H54 (cell line): ENCODE measurements around the gene PRSS36.

ENCODE experiments used
- DNase-seq: peaks from one replicate; pipeline ENCODE4 v3.0.0; 2011; ENCODE audit warnings: low spot score, mixed read lengths; ENCODE audit not compliant: insufficient read length
- FAIRE-seq: peaks from 3 replicates; lab custom pipeline; 2011; peaks lifted over from hg19 to GRCh38; lab: Jason Lieb, UNC
- POLR2A ChIP-seq: IDR thresholded peaks from 2 replicates; pipeline ENCODE4 v1.6.1; 2011; ENCODE audit warnings: low read depth, mild to moderate bottlenecking, low read length

PRSS36 gene

DNA sequence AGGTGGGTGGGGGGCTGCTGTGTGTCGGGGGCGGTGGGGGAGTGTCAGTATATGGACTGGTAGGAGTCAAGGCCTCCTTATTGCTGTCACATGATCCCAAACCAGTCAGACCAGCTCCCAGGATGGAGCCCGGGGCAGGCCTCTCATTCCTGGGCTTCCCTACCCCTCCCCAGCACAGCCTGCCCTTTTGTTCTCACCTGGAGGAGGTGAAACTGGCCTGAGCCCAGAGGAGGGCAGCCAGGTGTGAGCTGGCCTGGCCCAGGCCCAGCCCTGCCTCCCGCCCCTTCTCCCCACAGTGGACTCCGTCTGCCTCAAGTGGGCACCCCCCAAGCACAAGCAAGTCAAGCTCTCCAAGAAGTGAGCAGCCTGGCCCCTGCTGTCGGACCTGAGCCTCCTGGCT, 19.0 kb downstream of the PRSS36 start:
- no peak for DNase-seq
- TF ChIP-seq POLR2A, result no peak
- FAIRE-seq, result no peak

DNA sequence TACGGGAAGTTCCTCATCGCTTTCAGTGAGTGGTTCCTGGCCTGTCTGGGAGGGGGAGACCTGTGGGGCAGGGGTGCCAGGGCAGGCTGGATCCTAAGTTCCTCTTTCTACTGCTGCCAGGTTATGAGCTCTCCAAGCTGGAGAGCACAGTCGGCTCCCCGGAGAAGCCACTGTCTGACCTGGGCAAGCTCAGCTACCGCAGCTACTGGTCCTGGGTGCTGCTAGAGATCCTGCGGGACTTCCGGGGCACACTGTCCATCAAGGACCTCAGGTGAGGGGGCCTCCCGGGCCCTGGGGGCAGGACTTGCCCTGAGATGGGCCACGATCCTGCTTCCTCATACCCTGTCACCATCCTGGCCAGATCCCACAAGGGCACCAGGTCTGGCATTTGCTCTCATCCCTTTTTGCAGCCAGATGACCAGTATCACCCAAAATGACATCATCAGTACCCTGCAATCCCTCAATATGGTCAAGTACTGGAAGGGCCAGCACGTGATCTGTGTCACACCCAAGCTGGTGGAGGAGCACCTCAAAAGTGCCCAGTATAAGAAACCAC, 19.5 kb downstream of the PRSS36 start:
- no peak for FAIRE-seq
- no peak for TF ChIP-seq POLR2A
- no peak for DNase-seq

DNA sequence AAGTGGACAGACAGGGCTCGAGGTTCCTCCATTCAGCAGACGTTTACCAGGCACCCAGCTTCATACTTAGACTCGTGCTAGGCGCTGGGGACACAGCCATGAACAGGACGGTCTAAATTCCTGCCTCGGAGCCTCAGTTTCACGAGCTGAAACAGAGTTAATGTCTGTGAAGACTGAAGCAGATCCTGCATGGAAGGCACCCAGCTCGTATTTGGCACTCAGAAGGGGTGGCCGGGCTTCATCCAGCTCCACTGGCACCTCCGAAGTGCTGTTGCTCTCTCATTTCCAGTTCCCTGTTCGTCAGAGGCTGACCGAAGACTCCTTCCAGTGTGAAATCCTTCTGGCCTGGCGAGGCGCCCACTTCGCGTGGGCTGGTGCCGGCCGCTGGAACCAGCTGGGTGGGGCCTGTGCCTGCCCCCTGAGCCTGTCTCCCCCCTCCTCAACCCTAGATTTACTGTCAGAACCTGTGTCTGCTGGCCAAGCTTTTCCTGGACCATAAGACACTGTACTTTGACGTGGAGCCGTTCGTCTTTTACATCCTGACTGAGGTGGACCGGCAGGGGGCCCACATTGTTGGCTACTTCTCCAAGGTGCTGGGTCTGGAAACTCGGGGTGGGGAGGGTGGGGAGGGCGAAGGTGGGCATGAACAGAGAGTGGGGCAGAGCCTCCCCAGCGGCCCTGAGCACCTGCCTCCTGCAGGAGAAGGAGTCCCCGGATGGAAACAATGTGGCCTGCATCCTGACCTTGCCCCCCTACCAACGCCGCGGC, 20.1 kb downstream of the PRSS36 start:
- DNase-seq (no peak), FAIRE-seq (no peak)
- no peak for TF ChIP-seq POLR2A

DNA sequence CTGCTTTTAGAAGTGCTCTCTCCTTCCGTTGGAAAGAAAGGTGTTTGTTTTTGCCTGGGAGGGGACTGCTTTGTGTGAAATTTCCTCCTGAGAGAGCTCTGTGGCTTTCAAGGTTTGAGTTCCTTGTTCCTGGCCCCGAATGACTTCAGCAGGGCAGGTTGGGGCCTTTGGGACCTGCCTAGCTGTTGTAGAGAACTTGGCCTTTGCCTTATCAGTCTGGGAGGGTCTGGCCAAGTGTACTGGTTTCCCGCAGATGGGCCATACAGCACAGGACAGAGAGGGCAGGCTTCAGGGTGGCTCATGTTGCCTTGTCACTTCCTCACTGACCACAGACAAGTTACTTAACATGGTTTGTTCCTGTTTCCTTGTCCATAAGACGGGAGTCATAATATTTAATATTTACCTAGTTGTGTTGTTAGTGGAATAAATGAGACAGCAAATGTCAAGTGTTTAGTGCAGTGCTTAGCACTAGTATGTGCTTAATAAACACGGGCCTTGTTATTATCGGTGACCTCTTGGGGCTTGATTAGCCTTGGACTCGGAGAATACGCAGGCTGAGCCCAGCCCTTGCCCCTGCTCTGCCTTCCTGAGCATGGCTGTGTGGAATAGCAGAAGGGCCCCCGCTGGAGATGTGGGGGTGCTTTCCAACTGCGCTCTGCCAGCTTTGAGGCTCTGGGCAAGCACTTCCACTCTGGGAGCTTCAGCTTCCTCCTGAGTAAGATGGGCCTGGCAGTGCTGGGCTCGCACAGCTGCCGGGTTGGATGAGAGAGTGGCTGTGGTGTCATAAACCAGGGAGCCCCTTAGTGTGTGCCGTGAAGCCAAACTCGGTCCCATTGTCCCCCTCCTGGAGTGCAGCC, 20.9 kb downstream of the PRSS36 start:
- DNase-seq (no peak), FAIRE-seq (no peak)
- TF ChIP-seq POLR2A, result no peak

DNA sequence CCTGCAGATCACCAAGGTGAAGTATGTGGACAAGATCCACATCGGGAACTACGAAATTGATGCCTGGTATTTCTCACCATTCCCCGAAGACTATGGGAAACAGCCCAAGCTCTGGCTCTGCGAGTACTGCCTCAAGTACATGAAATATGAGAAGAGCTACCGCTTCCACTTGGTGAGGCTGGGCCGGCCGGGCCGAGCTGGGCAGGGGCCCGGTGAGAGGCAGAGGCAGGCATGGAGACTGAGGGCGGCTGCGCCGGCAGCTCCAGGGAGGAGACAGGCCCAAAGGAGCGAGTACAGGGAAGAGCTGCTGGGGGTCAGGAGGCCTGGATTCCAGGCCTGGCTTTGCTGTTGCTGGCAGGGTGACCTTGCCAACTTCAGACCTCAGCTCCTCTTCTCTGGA, 22.7 kb downstream of the PRSS36 start:
- FAIRE-seq, result no peak

DNA sequence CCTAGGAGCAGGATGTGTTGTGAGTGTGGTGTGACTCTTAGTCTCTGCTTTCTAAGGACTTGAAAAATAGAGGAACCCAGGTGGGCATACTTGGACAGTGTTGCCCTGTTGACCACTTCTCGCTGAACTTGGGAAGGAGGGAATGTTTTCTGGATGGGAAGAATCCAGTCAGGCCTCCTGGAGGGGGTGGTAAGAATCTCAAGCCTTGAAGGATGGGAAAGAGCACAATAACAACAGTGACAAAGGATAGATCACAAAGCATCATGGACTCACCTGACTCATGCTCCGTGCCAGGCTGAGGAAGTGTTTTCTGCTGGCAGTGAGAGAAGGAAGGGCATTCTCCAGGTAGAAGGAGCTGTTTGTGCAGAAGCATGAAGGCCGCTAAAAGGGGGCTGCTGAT, 24.0 kb downstream of the PRSS36 start:
- TF ChIP-seq POLR2A, result no peak
- FAIRE-seq, result no peak
- no peak for DNase-seq

More for the DNA sequence above, 22.7 kb downstream of the PRSS36 start:
- DNase-seq, result no peak
- TF ChIP-seq POLR2A, result no peak

DNA sequence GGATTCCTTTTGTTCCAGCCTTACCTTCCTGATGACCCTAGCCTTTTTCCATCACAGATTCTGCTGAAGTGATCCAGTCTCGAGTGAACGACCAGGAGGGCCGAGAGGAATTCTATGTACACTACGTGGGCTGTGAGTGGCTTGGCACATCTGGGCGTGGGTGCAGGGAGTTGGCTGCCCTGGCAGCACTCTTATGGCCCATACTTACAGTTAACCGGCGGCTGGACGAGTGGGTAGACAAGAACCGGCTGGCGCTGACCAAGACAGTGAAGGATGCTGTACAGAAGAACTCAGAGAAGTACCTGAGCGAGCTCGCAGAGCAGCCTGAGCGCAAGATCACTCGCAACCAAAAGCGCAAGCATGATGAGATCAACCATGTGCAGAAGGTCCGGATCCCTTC, 29.7 kb downstream of the PRSS36 start:
- DNase-seq (no peak), FAIRE-seq (no peak)
- no peak for TF ChIP-seq POLR2A

DNA sequence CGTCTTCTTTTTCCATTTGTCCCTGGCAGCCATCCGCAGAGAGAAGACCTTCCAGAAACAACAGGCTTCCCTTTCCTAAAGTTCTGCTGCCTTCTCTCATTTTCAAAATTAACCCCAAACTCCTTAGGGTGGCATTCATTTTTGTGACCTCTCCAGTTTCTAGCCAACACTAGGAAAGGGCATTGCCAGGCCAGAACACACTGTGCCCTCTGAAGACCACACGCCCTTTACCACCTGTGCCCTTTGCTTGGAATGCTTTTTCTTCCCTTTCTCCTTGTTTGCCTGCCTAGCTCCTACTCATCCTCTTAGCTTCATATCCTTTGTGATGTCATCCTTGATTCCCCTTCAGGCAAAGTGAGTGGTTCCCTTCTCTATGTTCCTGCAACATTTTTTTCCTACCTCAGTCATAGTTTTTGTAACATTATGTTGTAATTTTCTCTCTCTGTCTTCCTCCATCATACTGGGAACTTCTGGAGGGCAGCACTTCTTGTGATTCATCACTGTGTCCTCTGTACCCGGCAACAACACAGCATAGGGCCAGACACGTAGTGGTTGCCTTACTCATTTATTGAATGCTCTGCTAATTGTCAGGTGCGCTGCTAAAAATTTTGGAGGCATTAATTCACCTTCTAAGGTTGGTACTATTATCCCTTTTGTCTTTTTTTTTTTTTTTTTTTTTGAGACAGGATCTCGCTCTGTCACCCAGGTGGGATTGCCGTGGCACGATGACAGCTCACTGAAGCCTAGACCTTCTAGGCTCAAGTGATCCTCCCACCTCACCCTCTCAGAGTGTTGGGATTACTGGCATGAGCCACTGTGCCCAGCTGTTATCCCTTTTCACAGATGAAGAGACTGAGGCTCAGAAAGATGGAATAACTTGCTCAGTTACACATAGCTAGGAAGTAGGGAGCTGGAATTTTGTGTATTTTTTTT, 31.4 kb downstream of the PRSS36 start:
- TF ChIP-seq POLR2A, result no peak
- DNase-seq (no peak), FAIRE-seq (no peak)

DNA sequence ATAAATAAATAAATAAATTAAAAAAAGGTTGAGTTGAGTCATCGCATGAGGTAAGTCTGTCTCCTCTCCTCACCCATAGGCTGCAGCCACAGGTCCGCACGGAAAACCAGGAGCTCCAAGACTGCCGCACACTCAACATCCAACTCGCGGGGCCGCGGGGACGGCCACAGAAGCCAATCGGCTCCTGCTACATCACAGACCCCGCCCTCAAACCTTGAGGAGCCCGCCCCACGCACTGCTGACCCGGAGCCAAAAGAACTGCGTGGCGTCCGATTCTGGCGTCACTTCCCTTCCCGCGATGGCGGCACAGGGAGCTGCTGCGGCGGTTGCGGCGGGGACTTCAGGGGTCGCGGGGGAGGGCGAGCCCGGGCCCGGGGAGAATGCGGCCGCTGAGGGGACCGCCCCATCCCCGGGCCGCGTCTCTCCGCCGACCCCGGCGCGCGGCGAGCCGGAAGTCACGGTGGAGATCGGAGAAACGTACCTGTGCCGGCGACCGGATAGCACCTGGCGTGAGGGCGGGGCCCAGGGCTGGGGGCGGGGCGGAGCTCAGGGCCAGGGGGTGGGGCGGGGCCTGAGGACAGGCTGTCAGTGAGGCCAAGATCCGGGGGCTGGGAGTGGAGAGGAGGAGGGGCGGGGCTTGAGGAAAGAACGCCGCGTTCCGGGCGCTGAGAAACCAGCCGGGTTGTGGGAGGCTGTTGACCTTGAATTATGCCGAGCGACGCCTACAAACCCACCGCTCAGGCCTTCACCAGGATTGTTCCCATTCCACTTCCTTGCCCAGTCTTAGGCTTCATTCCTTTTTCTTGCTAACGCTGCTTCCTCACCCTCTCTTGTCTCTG, 32.3 kb downstream of the PRSS36 start, which contains the start of gene KAT8:
TSS of gene KAT8 (plus strand) at position 281 of the 839 bp plus-strand sequence. CDS start at position 299, 18 bp downstream.
- peak; percentile 73 for TF ChIP-seq POLR2A
- DNase-seq (peak; percentile 98), FAIRE-seq (no peak)

DNA sequence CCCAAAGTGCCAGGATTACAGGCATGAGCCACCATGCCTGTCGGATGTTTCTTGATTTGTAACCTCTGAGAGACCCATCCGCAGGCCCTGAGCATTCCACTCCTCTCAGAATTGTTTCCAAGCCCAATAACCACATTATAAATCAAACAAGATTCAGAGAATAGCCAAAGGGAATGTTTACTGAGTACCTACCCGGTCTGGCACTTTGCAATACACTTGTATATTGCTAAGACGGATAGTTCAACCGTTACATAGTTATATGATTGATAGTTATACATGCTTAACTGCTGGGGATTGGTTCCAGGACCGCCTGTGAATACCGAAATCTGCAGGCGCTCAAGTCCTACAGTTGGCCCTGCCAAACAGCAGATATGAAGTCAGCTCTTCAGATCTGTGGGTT, 35.4 kb downstream of the PRSS36 start:
- DNase-seq, result no peak
- FAIRE-seq, result no peak
- no peak for TF ChIP-seq POLR2A

DNA sequence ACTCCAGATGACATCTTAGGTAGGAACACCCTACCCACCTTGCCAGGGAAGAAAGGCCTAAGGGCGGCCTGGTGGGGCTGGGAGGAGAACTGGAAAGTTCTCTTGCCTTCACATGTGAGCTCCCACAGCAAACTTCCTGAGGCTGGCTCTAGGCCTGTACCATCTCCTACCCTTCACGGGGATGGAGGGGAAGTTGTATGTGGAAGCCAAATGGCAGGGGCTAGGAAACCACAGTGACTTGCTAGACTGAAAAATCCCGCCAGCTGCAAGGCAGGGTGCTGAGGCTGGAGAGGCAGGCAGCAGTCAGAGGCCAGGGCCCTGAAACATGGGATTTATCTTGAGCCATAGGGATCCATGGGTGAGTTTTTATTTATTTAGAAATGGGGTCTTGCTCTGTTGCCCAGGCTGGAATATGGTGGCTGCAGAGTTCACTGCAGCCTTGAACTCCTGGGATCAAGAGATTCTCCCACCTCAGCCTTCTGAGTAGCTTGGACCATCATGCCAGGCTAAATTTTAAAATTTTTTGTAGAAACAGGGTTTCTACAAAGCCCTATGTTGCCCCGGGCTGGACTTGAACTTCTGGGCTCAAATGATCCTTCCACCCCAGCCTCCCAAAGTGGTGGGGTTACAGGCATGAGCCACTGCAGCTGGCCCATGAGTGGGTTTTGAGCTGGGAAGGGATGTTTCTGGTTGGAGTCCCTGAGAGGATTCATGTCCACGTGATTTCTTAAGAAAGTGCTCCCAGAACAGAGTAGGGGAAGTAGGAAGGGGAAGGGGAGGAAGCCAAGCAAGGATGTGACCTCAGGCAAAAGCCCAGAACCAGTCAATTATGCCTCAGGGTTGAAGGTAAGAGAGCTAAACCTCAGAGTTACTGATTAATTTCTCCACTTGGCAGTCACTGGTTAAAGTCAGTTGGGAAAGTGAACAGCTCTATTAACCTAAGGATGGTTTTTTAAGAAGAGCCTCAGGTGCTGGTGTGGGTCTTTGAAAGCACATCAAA, 36.4 kb downstream of the PRSS36 start:
- no peak for TF ChIP-seq POLR2A
- FAIRE-seq (no peak), DNase-seq (no peak)
